Loucy (cell line): ENCODE measurements around the gene CRB3.
"Not testable (repeated sequence)": the region's sequence is repeated elsewhere in the genome, so short reads cannot be mapped to it uniquely, and the experiment has no call there.

Experiments
- EZH2phosphoT487 ChIP-seq: fragments of 200-600 bp; IDR thresholded peaks from 2 replicates; pipeline ENCODE4 v1.6.1; 2018; ENCODE audit warnings: antibody characterized with exemption, mild to moderate bottlenecking, moderate library complexity, borderline replicate concordance
- TF ChIP-seq, protein P1 (sequence below): fragments of 200-600 bp; sonication (generic); conservative IDR thresholded peaks from 2 replicates; pipeline ENCODE4 v1.5.1; 2014; ENCODE audit warnings: mild to moderate bottlenecking, antibody characterized with exemption, low read length

DNA sequence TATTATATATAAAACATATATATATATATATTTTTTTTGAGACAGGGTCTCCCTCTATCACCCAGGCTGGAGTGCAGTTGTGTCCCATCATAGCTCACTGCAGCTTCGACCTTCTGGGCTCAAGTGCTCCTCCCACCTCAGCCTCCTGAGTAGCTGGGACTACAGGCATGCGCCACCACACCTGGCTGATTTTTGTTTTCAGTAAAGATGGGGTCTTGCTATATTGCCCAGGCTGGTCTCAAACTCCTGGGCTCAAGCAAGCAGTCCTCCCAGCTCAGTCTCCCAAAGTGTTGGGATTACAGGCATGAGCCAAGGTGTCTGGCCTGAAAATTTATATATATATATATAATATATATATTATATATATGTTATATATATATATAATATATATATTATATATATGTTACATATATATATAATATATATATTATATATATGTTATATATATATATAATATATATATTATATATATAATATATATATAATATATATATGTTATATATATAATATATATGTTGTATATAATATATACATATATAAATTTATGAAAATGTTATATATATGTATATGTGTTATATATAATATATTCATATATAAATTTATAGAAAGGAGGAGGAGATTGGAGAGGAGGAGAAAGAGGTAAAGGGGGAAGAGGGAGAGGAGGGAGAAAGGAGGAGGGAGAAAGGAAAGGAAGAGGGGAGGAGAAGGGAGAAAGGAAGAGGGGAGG is 35.2 kb upstream of the CRB3 start:
- TF ChIP-seq EZH2phosphoT487, result not testable (repeated sequence)
- TF ChIP-seq, protein P1, sequence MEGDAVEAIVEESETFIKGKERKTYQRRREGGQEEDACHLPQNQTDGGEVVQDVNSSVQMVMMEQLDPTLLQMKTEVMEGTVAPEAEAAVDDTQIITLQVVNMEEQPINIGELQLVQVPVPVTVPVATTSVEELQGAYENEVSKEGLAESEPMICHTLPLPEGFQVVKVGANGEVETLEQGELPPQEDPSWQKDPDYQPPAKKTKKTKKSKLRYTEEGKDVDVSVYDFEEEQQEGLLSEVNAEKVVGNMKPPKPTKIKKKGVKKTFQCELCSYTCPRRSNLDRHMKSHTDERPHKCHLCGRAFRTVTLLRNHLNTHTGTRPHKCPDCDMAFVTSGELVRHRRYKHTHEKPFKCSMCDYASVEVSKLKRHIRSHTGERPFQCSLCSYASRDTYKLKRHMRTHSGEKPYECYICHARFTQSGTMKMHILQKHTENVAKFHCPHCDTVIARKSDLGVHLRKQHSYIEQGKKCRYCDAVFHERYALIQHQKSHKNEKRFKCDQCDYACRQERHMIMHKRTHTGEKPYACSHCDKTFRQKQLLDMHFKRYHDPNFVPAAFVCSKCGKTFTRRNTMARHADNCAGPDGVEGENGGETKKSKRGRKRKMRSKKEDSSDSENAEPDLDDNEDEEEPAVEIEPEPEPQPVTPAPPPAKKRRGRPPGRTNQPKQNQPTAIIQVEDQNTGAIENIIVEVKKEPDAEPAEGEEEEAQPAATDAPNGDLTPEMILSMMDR, result not testable (repeated sequence)
